Putamen (tissue), 1 donor: ENCODE results near the gene SH3BP4.
"Not testable (repeated sequence)": the region's sequence is repeated elsewhere in the genome, so short reads cannot be mapped to it uniquely, and the experiment has no call there.

Experiments
- DNase-seq: peaks from one replicate; pipeline ENCODE4 v3.0.0-alpha.2; 2016; ENCODE audit warnings: low spot score

The SH3BP4 gene

DNA sequence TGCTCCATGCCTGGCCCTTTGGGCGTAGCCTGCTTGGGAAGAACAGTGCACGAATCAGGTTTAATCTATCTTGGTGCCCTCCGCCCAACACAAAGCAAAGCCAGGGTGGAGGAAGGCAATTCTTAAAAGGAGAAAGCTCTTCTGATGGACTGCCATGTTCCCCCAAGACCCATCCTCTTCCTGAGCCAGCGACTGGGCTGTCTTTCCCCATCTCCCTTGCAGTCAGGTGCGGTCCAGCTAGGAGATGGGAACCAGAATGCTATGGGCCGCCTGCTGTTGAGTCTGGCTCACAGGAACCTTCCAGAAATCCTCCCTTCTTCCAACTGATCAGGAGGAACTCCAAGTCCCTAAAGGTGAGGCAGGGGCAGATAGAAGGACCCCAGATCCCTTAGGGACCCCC, 105.0 kb downstream of the SH3BP4 start:
- no peak for DNase-seq

DNA sequence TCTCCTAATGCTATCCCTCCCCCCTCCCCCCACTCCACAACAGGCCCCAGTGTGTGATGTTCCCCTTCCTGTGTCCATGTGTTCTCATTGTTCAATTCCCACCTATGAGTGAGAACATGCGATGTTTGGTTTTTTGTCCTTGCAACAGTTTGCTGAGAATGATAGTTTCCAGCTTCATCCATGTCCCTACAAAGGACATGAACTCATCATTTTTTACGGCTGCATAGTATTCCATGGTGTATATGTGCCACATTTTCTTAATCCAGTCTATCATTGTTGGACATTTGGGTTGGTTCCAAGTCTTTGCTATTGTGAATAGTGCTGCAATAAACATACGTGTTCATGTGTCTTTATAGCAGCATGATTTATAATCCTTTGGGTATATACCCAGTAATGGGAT, 105.8 kb downstream of the SH3BP4 start:
- not testable (repeated sequence) for DNase-seq

DNA sequence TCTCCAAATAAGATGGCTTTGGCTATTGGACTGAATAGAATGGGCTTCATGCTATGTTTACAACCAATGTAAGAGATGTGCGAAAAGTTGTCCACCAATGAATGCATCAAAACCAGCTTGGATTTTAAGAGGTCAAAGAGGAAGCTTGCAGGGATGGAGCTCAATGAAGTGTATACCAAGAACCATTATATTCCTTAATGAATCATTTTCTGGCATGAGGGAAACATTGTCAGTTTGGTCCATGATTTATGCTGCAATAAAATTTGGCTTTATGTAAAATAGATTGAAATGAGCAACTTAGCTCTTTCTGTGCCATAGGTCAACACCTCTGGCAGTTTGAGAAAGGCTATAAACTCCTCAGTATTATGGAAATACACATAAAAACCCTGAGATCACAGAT, 107.3 kb downstream of the SH3BP4 start:
- no peak for DNase-seq

DNA sequence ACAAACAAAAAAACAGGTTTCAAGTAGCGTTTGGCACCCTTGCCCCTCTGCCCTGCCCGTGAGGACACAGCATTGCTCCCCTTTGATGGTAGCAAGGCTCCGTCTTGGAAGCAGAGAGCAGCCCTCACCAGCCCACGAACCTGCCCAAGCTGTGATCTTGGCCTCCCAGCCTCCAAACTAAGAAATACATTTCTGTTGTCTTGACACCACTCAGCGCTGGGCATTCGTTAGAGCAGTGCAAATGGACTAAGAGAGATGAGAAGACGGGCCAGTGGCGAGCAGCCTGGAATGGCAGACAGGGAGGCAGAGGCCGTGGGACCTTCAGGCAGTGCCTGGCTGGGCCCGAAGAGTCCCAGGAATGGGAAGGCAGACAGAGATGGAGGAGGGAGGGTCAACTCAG, 109.8 kb downstream of the SH3BP4 start:
- no peak for DNase-seq

DNA sequence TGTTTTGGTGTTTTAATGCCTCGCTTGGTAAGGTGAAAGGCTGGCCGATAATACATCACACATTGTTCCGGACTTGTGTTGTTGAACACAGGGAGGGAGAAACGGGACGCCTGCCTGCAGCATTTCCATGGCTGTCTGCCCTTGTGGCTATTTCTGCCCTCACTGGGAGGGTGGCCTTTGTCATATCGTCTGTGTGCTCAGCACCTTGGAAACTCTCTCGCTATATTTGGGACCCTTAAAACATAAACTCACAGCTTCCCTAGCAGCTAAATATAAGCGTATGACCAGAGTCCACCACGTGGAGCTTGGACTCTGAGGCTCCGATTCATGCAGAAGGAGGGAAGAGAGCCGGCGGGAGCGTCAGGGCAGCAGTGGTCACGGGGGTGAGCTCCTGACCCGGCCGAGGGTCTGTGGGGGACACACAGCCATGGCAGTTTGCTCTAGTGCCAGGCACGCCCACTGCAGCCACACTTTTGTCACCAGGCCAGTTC, 111.7 kb downstream of the SH3BP4 start:
- no peak for DNase-seq

DNA sequence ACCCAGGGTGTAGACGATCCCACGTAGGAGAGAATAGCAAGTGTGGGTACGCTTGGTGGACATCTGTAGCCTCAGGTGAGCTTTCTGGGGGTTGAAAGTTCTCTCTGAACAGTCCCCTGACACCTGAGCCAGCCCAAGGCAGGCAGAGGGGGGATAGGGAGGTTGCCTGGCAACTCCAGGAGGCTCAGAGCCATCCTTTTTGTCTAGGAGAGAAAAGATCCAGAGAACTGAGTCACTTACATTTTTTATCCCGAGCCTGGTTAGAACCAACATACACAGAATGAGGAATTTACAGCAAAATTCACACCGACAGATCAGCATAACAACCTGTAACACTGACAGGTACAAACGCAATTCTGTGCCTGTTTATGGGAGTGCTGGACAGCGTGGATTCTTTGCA, 113.2 kb downstream of the SH3BP4 start:
- no peak for DNase-seq

DNA sequence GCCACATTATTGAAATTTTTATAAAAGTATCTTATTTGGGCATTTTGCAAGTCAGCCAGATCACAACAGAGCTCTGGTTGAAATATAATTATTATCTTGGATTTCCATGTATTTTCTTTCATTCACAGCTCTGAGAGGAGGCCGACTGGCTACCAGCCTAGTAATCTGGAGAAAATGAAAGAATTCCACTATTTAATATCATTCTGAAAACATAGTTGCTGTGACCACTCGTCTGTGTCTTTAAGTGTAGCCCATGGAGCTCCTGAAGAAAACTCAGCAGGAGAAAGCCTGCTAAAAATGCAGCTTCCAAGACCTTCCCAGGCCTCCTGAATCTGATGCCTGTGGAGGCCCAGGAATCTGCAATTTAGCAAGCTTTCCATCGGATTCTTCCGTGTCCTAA, 114.7 kb downstream of the SH3BP4 start:
- DNase-seq = no peak

- no peak for DNase-seq
Measured at GRCh38 chr2:235066895-235067294, 115.1 kb downstream of the SH3BP4 start.

DNA sequence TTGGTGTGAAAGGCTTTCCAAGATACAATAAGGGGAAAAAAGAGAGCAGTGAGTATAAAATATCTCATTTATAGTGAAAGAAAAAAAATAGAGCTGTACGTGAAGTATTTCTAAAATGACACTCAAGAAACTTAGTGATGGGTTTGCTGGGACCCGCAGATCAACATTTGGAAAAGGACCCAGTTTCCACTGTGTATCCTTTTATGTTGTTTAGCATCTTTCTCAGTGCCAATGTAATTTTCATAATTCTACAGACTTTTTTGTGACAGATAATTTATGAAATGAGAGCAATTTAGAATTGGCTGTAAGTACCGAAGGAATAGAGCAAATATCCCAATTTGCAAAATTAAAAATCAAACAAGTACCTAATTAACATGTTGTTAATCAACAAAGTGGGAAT, 116.9 kb downstream of the SH3BP4 start:
- DNase-seq = no peak

DNA sequence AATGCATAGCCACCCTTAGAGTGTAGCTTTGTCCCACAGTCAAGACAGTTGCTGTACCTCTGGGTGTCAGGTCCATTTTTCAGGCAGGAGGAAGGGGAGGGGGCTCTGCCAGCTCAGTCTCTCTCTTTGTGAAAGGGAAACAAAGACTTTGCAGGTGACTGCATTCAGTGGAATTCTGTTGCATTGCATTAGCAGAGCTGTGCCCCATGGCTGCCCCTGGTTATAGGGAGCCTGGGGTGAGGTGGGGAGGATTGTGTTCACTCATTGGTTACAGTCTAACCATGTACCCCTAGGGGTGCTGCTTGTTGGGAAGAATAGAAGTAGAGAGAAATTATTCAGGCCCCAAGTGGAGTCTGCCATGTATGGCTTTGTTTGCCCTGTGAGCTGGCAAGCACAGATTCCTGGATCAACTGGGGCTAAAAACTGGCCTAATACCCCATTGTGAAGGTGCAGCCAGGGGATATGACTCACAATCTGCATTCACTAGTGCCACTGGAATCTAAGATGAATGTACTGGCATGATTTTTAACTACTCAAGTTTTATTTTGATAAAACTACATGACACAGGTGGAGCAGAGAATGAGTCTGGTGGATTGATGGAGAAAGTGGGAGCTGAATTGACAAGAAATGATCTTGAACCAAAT, 118.4 kb downstream of the SH3BP4 start:
- DNase-seq = no peak

GRCh38 chr2:235073868-235074413, 122.1 kb downstream of the SH3BP4 start:
- no peak for DNase-seq

DNA sequence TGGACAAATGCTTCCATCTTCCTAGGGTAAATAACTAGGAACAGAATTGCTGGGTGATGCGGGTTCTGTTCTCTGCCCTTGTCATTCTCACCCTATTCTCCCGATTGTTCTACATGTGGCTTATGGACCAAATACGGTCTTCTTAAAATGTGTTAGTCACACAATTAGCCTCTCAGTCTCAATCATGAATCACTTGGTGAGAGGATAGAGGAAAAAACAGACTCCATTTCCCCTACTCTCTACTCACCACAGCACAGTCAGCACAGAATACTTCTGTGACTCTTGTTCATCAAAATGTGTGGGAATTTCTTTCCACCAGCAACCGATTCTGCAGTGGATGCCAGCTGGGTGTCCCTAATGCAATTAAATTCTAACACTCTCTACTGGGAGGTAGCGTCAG, 125.2 kb downstream of the SH3BP4 start:
- DNase-seq = no peak

DNA sequence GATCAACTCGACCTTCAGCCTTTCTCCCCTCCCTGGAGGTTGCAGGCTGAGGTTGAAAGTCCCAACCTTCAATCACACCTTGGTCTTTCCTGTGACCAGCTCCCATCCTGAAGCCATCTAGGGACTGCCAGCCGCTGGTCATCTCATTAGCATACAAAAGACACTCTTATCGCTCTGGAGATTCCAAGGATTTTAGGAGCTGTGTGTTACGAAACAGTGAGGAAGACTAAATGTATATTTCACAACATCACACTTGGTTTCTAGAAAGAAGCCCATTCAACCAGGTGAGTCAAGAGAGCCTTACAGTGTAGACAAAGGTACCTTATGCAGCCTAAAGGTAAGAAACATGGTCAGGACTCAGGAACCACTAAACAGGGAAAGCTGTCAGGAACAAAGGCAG, 126.4 kb downstream of the SH3BP4 start:
- DNase-seq = no peak

GRCh38 chr2:235078914-235079472, 127.2 kb downstream of the SH3BP4 start:
- DNase-seq = no peak

- no peak for DNase-seq
Measured at GRCh38 chr2:235080101-235080500, 128.3 kb downstream of the SH3BP4 start.

DNA sequence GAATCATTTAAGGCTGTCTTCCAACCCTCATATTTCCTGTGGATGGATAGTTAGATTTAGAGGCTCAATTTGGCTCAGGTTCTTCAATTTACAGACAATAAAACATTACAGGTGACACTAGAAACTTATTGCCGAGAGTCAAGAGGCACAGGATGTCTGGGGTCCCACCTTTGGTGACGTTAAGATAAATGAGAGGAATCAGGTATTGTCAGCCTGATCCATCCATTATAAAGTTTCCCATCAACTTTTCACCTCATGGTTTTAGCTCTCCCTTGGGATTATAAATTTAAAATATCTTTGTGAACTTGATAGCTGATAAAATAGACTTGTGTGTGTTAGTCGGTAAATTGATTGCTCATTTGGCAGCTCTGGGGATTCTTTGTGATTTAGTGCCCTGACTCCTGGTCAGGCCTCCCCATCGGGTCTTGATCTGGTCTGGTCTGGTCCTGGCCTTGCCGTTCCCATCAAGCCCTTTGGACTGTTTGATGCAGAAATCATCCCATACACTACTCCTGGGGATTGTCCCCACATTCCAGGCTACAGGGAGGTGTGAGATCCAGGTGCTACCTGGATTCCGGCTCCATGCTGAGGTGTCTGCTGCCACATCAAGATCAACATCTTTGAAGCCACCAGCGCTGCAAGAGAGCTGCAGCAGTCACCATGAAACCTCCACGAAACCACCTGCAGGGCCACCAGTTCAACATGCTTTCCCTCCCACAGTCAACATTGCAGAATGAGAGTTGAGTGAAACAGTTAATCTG, 130.9 kb downstream of the SH3BP4 start:
- DNase-seq = no peak

GRCh38 chr2:235083822-235084221, 132.0 kb downstream of the SH3BP4 start:
- DNase-seq = no peak

DNA sequence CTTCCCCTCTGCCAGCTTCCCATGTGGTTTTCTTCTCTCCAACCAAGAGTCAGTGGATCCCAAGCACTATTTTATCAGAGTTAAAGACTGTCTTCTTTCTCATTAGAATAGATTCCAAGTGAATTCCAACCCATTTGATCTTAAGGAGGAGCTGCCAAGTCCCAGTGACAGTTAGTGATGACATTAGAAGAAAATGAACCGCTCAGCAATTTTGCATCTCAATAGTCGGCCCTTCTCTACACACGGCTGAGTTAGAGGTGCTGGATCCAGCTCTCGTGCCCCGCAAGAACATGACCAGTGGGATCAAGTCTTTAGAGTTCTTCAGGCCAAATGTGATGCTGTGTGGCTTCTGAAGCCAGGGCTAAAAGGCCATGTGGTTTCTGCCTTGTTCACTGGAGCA, 132.6 kb downstream of the SH3BP4 start:
- DNase-seq = no peak

DNA sequence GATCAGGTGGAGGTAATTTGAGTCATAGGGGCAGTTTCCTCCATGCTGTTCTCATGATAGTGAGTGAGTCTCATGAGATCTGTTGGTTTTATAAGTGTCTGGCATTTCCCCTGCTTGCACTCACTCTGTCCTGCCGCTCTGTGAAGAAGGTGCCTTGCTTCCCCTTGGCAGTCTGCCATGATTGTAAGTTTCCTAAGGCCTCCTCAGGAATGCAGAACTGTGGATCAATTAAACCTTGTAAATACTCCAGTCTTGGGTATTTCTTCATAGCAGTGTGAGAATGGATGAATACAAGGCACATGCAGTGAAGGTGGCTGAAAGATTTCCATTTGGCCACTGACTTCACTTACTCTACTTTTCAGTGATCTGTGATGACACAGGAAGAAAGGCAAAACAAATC, 133.7 kb downstream of the SH3BP4 start:
- DNase-seq = no peak

- DNase-seq = no peak
Measured at GRCh38 chr2:235086481-235087184, 134.8 kb downstream of the SH3BP4 start.

DNA sequence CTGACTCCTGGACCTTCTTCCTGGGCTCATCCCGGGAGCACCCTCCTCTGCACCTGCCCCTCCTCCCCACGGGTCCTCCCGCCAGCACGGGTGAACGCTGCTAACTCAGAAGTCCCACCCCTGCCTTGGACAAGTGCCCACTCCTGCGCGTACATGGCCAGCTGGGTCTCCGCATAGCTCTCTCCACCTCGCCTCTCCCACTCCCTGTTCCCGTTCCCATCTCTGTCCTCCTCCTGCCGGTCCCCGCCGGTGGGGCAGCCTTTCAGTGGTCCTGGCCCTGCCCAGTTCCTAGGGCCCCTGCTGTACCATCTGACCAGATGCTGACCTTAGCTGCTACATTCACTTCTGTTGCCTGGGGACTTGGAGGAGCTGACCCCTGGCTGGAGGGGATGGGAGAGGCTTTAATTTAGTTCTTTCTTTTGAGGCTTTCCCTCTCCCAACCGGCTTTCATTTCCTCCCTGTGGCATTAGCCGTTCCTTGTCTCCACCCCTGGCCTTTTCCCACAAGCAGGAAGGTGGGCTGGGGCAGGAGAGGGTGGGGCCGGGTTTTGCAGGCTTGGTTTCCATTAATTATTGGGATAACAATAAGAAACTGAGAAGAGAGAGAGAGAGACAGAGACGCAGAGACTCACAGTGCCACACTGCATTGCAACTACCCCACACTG, 136.1 kb downstream of the SH3BP4 start:
- DNase-seq = no peak

DNA sequence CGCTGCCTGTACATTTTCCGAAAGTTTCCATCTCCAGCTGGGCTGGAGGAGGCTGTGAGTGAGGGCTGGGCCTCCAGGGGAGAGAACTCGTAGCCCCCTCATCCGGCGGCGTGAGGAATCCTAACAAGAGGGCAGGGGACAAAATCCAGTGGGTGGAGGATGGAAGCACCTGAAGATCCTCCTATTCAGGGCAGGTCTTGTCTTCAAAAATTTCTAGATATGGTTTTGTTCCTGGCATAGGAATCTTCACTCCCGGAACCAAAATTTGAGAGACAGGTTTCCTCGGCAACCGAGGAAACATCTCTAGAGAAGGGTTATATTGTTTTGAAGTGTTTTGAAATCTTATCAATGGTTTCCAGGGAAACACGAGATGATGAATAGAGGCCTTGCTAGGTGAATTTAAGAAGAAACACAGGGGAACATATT, 136.7 kb downstream of the SH3BP4 start:
- peak; percentile 23 for DNase-seq
